Endothelial cell of umbilical vein (primary cell): ENCODE results near the gene ASAH2.

ENCODE experiments used
- CTCF ChIP-seq, 2 donors: IDR thresholded peaks; 1 replicate in 1 of 2; 2 replicates in 1 of 2; pipeline ENCODE4 v1.5.1; 2011; ENCODE audit warnings: low read length in 2 of 2, mild to moderate bottlenecking in 2 of 2, moderate library complexity in 2 of 2, control low read depth in 1 of 2, inconsistent platforms in 1 of 2, low read depth in 1 of 2; ENCODE audit not compliant: insufficient read depth in 1 of 2; ENCODE audit errors: extremely low read depth in 1 of 2
- EZH2 ChIP-seq: IDR thresholded peaks from 2 replicates; pipeline ENCODE4 v1.6.1; 2012; ENCODE audit warnings: borderline replicate concordance, low read depth, mild to moderate bottlenecking, moderate library complexity, low read length, inconsistent platforms; ENCODE audit not compliant: severe bottlenecking
- GATA2 ChIP-seq: IDR thresholded peaks from 2 replicates; pipeline ENCODE4 v1.7.0; 2011; ENCODE audit warnings: low read depth, mild to moderate bottlenecking, moderate library complexity, mixed read lengths, low read length; ENCODE audit not compliant: insufficient read length, insufficient read depth
- MYC ChIP-seq: IDR thresholded peaks from one replicate; pipeline ENCODE4 v1.6.1; 2011; ENCODE audit warnings: mild to moderate bottlenecking, low read depth, low read length
- POLR2A ChIP-seq: IDR thresholded peaks from 2 replicates; pipeline ENCODE4 v1.6.1; 2012; ENCODE audit warnings: low read depth, mild to moderate bottlenecking, control low read depth, low read length
- POLR2AphosphoS5 ChIP-seq: IDR thresholded peaks from 2 replicates; pipeline ENCODE4 v1.6.1; 2012; ENCODE audit warnings: low read depth, mild to moderate bottlenecking, control low read depth, low read length, moderate library complexity; ENCODE audit not compliant: insufficient read depth
- TF ChIP-seq, protein P1 (sequence below): IDR thresholded peaks from 2 replicates; pipeline ENCODE4 v1.6.1; 2011; ENCODE audit not compliant: insufficient read depth, insufficient read length

GRCh38 chr10:50291261-50291850 is 40.0 kb upstream of the ASAH2 start:
- TF ChIP-seq POLR2A (no peak), CTCF (IDR thresholded peaks at IDR 0.05; ENCODE audit: extremely low read depth in 1 of 2, insufficient read depth in 1 of 2, low read depth in 1 of 2, low read length in 2 of 2) (peak in 1 of 2 donors; percentile 25), EZH2 (no peak), GATA2 (no peak), POLR2AphosphoS5 (no peak), MYC (no peak)
- TF ChIP-seq, protein P1, sequence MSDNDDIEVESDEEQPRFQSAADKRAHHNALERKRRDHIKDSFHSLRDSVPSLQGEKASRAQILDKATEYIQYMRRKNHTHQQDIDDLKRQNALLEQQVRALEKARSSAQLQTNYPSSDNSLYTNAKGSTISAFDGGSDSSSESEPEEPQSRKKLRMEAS, result no peak
